Fibroblast of villous mesenchyme (primary cell): Measurements from ENCODE around the gene ZNF839. TPM values are rescaled to one million over a fixed set of nuclear protein-coding genes. Genes with fewer than 3 reads are reported as not detected.

Experiments used
- DNase-seq: peaks from one replicate; pipeline ENCODE4 v3.0.0-alpha.2; 2010; ENCODE audit warnings: low read depth
- H3K4me3 ChIP-seq: 2 replicates; pipeline ENCODE4 v1.5.1; 2011; ENCODE audit warnings: low read depth, mild to moderate bottlenecking, low read length
- CTCF ChIP-seq: IDR thresholded peaks from 2 replicates; pipeline ENCODE4 v1.5.1; 2012; ENCODE audit warnings: low read depth, mild to moderate bottlenecking, low read length; ENCODE audit not compliant: insufficient read depth
- total RNA-seq: library from RNA; depleted of rRNA; stranded (reverse); fragments of >200 nt; gene quantifications from 2 replicates; pipeline ENCODE4 v1.2.3, GENCODE V29; 2012

The ZNF839 gene
- total RNA-seq, 1 donor, result 9.5 TPM

GRCh38 chr14:102318781-102319276 lies 717 bp upstream of the ZNF839 start:
- DNase-seq, result no peak
- peak overlapping the region; percentile 78 for H3K4me3 ChIP-seq
- TF ChIP-seq CTCF, result no peak

DNA sequence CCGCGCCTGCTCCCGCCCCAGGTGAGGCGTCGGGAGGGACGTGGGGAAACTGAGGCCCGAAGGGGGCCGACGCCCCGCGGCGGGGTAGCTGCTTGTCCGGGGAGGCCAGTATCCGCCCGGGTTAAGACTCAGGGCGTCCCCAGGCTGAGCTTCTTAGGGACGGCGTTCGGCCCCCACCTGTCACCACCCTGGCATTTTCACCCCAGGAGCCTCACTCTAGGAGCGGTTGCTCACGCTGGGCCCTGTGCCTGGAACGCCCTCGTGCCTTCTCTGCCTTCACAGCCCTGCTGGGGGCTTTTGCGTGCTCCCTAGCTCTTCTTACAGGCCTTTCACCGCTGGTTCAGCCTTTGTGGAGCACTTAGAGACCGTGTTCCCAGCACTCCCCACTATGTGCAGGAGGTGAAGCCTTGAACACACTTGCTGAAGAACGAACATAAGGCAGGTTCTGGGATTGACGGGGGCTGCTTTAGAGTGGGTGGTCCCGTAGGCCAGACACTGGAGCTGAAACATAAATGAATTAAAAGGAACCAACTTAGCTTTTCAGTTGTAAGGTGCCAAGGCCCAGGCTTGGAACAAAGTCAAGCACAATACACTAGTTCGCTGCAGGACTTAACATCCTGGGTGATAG lies 601 bp downstream of the ZNF839 start:
- DNase-seq, result peak; percentile 58
- peak overlapping the region; percentile 78 for H3K4me3 ChIP-seq
- TF ChIP-seq CTCF, result no peak

DNA sequence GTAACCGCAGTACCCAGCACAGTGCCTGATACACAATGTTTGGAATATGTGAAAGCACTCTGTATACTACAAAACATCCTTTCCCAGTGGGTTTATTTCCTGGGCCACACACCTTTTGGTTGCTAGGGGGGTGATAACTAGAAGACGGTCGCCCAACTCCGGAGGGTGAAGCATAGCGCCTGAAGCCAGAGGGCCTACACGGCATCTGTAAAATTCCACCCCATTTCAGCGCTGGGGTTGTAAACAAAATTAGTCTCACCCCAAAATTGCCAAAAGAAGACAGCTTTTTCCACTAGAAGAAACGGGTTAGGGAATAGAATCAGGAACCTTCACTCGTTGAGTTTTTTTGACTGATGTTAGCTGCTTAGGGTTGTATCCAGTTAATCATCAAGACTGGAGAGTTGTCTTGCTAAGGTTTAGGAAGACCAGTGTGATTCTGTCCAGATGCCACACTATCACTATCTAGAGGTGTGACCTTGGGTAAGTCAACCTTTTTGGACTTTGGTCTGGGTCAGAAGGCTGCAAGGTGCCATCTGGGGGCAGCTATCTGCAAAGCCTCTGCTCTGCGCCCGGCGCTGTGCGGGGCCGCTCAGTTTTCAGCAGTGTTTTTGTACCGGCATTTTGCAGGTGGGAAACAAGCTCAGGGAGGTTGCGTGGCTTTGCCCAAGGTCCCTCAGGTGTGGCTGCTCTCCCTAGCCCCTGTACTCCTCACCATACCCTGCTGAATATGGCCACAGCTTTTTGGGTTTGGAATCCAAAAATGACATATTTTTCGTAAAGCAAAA lies 1.3 kb downstream of the ZNF839 start:
- DNase-seq, result no peak
- peak overlapping the region; percentile 78 for H3K4me3 ChIP-seq
- no peak for TF ChIP-seq CTCF

DNA sequence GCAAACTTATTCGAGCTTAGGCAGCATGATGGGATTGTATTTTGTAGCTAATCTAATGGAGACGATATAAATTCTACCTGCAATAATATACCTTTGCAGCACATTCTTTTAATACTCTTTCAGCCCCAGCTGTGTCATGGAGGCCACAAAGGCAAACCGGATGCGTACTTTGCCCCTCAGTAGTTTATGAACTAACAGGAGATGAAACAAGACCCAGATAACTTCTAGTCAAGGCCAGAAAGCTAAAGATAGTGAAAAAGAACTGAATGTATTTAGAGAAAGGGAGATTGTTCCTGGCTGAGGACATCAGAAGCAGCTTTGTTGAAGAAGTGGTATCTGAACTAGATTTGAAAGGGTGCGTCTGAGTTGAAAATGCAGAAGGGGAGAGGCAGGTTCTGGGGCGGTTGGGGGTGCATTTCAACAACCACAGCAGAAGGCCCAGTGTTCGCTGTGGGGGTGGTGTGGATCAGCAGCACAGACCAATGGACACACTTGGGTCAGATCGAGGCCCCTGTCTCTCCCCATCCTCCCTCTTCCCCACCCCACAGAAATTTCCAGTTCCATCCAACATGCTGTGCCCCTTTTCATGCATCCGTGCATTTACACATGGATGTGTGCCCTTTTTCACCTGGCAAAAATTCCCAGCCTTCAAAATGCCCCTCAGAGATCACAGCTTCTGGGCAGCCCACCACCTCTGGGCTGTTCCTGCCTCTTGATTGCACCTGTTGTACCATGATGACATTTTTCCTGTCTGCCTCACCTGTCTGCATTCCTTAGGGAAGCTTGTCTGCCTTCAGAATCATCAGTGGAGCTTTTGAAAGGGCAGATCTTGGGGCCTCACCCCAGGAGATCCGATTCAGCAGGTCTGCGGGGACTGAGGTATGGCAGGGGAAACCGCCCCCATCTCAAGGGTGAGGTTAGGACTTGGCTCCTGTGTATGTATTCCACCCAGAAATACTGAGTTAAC lies 2.2 kb downstream of the ZNF839 start:
- no peak overlapping the region for H3K4me3 ChIP-seq
- DNase-seq, result no peak
- no peak for TF ChIP-seq CTCF

DNA sequence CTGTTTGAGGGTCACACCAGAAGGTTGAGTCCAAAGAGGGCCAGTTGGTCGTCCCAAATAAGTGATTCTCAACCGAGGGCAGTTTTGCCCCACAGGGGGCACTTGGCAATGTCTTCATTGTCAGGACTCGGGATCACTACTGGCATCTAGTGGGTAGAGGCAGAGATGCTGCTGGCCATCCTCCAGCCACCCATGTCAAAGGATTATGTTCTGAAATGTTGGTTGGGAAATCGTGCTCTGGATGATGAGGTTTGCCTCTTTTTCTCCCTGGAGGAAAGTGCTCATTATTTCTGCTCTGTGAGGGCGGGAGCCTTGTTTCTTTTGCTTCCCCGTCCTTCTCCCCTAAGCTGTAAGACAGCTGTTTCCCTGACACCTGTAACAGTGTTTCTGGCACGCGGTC lies 3.6 kb downstream of the ZNF839 start:
- H3K4me3 ChIP-seq, result no peak overlapping the region
- DNase-seq, result peak; percentile 84

More for the DNA sequence above, 3.6 kb downstream of the ZNF839 start:
- TF ChIP-seq CTCF, result peak; percentile 71
